GM21576 (cell line): ENCODE results near the gene MSRB3.

ENCODE experiments used
- ATAC-seq: cut with Tn5 transposase; IDR thresholded peaks from one replicate; pipeline ENCODE4 v1.9.1; 2021; ENCODE audit warnings: mild to moderate bottlenecking, moderate library complexity; ENCODE audit not compliant: unreplicated experiment

Gene MSRB3

DNA sequence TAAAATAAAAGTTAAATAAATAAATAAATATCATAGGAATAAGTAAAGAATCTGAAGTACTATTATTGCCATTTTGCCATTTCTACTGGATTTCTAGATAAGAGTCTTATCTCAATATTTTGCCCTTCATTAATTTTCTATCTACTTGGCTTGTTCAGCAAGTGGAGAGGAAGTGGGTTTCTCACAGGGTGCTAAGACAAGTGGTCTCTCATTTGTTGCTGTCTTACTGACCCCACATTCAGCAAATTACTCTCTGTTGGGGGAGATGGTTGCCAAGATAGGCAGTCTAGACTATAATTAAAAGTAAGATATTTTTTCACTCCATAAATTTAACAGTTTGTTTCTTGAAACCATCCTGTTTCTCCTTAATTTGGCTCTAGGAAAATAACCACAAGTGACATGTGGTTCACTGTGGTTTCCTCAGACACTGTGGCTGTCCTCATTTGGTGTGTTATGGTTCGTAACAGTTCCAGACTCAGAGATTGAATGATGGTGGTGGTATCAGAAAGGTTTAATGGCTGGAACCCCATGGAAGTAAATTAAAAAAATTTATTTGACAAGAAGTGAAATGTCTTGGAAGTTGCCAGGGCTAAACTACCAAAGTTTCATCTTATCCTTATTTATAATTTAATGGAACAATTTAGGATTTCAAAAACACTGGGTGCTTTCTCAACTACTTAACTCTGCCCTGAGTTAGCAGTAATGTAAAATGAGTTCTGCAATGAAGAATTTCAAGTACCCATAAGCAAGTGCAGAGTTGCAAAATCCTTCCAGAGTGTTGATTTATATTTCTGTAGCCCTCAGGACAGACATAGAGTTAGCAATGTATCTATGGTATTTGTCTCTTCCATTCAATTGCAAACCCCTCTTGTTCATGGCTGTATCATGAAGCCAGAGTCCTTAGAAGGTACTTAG is 214.8 kb downstream of the MSRB3 start:
- ATAC-seq: no peak

DNA sequence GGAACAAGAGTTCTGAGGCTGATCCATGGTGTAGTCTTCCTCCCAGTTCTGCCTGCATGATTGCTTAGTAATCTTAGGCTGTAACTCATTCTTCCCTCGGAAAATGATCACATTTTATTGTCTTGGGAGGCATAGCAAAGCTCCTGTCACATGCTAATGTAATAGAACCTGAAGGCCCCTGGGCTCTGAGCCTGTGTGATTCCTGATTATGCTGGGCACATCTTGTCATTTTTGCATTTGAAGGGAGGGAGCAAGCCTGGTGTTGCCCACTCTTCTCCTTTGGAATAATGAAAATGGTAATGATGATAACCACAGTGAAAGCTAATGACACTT is 215.4 kb downstream of the MSRB3 start:
- no peak for ATAC-seq

DNA sequence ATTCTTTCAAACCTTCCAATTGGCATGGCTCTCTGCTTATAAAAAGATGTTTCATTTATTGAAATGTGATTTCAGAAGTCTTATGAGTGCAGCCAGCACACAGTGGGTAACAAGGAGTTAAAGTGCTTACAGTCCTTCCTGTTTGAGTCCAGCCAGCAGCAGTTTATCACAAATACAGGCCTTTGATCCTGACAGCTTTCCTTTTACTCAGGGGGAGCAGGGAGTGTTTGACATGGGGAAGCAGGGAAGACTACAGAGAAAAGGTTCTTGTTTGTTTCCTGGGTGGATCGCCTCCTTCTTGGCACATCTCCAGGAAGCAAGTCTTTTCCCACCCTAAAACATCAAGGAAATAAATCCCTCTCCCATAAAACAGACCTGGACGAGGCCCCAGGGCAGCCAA is 216.1 kb downstream of the MSRB3 start:
- ATAC-seq: no peak

DNA sequence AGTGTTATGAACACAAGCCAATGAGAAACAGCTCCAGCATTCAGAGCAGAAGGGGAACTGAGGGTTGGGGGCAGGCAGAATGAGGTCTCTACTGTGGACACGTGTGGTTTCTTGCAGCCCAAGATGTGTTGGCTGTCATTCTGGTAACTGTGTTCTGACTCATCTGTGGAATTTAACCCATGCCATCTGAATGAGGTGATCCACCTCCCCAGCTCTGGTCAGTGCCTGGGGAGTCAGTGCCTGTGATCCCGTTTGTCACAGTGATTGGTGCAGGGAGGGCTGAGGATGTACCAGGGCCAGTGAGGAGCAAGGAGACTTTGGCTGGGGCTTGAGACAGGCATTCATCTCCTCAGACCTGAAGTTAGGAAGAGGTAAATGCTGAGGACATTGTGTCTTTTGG is 216.8 kb downstream of the MSRB3 start:
- no peak for ATAC-seq

DNA sequence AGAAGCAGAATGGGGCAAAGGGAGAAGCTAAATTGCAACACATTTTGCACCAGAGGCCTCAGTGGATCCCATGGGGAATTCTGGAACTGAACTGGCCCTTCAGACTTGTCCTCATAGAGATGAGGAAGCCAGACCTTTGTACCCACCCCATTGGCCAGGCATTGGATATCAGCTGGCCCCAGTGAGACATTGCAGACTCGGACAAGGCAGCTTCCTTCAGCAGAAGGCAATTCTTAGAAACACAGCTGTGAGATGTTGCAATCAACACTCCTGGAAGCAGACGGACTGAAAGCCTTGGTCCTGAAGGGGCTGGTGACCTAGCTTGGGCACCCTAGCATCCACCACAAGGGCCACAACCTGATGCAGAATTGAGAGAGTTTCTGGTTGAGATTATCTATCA is 218.1 kb downstream of the MSRB3 start:
- ATAC-seq: no peak

DNA sequence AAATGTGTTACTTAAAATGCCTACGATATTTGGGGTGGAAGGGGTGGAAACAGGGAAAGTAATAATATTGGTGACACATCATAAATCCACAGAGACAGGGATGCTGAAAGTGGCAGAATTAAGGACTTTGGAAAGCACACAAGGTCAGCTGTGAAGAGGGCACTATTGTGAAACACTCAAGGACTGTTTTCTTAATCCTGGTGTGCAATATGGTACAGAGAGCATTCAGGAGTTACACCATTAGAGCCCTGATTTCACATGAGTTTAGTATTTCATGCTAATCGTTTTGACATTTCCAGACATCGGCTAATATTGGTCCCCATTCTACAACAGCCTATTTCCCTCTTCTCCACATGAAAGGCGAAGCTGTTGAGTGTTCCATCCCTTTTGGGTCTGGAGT is 219.2 kb downstream of the MSRB3 start:
- ATAC-seq: no peak

DNA sequence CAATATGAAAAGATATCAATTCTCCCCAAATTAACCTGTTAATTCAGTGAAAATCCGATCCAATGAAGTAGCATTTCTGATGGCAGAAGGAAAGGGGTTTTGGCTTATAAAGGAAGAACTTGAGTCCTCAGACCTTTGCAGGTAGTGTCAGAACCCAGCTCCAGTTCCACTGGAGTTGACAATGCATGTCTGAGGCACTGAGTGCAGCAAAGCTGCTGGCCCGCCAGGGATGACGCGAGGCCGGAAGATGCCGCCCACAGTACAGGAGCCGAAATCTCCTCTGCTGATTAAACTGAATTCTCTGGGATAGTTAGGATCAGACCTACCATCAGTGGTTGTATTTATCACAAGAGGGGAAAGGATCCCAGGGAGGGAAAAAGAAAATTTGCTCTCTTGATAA is 220.7 kb downstream of the MSRB3 start:
- ATAC-seq: no peak

DNA sequence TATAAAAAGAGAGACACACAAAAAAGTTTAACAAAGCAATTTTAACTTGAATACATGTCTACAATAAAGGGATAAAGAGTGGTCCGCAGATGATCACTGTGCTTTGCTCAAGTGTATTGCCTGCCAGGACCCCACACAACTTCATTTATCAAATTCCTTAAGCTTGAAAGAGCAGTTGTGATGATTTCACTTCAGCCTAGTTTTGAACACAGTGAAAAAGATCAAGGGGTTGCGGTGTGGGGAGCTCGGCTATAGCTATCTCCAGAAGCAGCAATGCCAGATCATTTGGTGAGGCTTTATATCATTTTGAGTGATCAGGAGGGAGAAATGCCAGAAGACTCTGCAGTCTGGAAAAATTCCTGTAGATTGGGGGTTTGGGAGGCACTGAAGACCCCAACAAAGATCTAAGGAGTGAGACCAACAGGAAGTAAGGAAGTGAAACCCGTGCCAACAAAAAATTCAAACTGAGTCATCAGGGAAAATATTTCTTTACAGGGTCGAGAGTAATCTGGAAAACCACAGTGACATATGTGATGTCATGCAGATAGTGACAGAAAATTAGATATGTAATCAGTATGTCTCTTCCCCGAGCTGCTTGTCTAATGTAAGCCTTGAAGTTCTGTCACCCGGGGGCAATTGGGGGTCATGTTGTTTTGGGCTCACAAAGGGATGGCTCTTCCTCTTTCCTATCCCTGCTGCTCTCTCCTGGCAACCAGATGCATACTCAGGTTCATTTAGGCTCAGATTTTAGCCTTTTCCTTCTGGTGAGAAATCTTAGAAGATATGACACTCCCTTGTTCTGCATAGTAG is 221.8 kb downstream of the MSRB3 start:
- ATAC-seq: no peak

DNA sequence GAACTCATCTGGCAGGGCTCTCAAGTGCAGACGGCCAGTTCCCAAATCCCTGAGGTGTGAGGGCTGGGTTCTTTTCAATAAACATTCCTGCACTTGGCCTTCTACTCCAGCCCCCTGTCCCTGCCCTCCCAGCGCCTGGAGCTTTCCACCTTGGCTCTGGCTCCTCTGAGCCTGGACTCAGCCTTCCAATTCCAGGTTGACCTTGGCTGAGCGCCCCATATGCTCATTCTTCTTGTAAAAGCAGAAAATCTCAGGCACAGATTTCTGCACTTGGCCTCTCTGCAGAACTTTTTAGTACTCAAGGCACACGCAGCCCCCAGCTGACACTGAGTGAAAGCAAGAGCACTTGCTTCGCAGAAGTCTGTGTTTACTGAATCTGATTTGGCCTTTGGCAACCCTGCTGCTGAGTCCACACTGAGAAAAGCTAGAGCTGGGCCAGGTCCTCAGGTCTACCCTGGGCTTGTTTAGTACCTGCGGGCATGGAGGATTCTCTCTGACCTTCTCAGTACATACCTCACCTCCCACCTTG is 222.7 kb downstream of the MSRB3 start:
- no peak for ATAC-seq

DNA sequence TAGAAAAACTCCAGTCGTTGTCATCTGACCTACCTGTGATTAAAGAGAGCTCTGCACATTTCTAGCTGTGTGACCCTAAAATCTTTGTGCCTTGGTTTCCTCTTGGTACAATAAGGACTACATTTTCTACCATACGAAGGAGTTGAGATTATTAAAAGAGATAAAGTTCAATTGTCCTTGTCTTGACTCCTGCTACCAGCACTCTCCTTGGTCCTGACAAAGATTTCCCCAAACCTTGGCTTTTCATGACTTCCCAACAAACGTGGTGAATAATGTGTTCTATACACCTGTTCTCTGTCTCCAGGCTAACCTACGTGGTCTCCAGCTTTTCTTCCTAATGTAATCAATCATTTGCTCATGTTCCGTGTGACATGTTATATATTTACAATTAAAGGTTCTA is 223.5 kb downstream of the MSRB3 start:
- ATAC-seq: no peak

DNA sequence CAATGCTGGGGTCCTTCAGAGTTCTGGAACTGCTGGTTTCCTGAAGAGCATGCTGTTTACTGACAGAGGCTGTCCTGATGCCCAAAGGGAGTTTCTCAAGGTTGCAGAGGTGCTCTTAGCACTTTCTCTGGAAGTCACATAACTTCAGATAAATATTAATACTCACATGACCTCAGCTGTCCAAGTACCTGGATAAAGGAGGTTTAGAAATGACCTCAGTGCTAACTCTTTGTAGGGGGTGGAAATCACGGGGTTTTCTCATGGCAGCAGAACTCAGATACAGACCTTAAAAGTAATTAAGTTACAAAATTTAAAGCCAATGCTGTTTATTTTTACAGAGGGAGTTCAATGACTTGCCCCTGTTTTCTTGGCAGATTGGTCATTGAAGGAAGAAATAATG is 225.9 kb downstream of the MSRB3 start:
- ATAC-seq: no peak

DNA sequence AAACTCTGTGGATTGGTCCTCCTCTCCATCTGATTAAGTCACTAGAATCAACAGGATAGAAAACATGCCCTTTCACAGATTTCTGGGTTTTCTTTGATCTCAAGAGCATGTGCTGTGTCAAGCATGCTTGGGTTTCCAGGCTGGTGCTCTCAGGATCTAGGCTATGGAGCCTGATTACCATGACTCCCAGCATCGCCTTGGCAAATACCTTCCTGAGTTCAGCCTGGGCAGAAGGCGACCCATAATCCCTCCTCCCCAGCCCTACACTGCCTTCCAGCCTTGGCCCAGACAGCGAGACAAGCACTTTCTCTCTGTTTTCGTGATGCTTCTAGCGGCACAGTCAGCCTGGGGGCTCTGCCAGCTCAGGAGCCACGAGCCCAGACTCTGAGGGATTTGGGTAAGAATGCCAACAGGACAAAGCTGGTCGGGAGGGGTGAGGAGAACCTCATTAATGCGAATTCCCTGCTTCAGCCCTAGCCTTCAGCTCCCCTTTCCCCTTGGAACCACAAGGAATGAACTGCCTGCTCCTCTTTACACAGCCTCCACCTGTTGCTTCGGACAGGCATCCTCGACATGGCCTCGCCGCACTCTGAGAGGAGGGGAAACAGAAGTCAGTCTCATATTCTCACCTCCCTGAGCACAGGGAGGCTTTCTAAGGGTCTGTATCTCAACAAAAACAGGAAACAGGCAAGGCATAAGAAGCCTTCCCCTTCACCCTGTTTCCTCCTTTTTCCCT is 227.1 kb downstream of the MSRB3 start:
- no peak for ATAC-seq

DNA sequence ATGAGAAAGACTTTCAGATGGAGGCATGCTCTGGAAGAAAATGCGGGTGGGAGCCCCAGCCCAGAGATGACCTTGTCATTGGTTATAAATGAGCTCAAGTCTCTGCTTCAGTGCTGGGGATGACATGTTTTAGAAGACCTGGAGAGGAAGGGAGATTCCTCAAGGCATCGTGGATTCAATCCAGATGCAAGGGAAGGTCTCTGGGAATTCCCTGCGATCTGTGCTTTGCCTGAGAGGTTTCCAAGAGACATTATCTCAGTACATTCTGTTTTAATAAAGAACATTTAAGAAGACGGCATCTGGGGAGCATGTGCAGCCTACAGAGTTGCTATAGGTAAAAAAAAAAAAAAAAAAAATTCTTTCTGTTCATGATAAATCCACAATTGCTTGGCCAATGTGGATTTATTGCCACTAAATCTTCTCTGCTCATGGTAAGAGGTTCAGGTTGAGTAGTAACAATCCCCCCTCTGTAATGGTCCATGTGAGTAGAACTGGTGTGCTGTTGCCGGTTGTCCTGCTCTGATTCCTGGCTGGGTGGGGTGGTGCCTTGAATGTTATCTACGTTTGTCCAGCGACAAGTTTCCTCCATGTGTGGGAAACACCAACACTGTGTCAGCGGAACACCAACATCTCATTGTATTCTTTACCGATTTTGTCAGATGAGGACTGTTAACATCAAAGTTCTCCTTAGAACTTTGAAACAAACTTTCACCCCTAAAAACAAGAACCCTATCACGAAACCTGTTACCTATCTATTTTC is 230.0 kb downstream of the MSRB3 start:
- ATAC-seq: no peak

DNA sequence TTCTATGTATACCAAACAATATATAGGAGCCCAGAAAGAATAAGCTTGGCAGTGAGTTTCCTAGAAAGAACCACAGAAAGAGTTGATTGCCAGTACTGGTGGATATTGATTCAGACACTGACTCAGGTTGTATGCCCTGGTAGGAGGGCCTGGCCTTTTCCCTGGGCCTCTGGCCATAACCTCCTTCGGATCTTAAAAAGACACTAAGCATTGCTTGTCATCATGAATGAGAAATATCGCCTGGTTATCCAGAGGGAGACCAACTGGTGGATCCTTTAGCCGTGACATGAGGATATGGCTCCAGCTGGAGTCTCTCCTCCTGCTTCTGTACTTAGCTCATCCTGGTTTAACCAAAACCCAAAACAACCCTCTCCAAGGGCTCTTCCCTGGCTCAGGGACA is 231.5 kb downstream of the MSRB3 start:
- ATAC-seq: no peak

DNA sequence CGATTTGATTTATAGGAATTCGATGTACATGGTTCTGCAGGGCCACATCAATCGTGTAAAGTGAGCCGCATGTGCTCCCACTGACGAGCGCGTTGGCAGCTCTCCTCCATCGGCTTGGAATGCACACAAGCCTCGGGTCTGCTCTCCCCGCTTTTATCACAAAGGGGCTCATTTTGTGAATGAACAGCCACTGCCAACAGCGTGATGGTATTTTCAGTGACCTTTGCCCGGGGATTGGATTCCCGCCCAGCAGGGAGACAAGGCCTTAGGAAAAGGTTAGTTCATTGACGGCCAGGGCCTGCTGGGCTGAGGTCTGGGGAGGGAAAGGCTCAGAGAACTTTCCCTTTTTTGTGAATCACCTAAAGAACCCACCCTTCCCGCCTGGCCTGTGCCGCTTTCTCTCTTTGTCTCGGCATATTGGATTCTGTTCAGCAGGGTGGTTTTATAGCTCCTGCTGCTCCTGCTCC is 232.1 kb downstream of the MSRB3 start:
- ATAC-seq: no peak

DNA sequence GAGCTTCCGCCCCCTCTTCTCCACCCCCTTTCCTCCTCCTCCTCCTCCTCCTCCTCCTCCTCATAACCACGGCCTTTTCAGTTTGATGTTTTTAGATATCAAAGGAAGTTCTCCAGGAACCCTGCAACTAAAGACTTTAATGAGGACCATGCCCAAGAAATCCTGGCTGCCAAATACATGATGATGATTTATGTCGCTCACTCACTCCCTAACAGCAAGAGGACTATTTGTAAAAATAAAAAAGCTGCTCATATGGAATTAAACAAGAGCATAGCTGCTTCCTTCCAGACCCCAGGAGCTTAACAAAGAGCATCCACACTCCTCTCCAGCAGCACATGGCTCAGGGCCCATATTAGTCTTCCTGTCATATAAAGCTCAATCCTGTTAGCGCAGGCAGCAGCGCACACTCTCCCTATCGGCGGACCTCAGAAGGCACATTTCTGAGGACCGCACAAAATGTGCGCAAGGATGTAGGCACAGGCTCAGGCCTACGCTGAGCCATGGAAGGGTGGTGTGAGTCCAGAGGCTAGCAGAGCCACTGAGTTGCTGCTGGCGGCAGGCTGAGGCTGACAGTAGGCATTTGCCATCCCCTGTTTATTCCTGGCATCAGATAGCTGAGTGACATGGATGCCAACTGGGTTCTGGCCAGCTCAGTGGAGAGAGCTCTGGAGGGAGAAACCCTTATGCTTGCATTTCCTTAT is 232.8 kb downstream of the MSRB3 start:
- ATAC-seq: no peak

DNA sequence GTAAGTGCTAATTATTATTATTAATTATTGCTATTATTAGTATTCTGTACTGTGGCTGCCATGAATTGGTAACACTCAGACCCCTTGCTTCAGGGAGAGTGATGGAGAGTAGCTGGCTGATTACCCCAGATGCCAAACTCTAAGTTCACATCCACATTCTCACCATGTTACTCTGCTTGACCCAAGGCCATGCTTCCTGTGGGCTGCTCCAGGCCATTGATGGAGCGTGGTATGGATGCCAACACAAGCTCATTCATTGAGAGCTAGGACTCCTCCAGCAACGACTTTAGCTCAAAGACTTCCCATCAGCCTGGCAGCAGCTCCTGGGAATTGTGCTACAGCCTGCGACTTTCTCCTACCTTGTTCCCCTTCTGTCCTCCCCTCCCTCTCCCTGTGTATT is 233.4 kb downstream of the MSRB3 start:
- ATAC-seq: no peak
